CD4-positive, alpha-beta T cell treated with Interleukin-15 for 1 hour (primary cell): ENCODE data around the gene RAD51B.

Experiments
- DNase-seq: peaks from one replicate; pipeline ENCODE4 v3.0.0-alpha.2; 2020

RAD51B gene

GRCh38 chr14:68547305-68548193, 728.0 kb downstream of the RAD51B start:
- no peak for DNase-seq

- DNase-seq: no peak
Observed at GRCh38 chr14:68548194-68549076, 728.9 kb downstream of the RAD51B start.

- no peak for DNase-seq
Observed at GRCh38 chr14:68550338-68550715, 730.7 kb downstream of the RAD51B start.

- no peak for DNase-seq
Observed at GRCh38 chr14:68551045-68551683, 731.6 kb downstream of the RAD51B start.

GRCh38 chr14:68552075-68552474, 732.5 kb downstream of the RAD51B start:
- DNase-seq: no peak

- no peak for DNase-seq
Observed at GRCh38 chr14:68552602-68553001, 733.0 kb downstream of the RAD51B start.

GRCh38 chr14:68553311-68553710, 733.7 kb downstream of the RAD51B start:
- DNase-seq: no peak

GRCh38 chr14:68554231-68554630, 734.7 kb downstream of the RAD51B start:
- no peak for DNase-seq

- no peak for DNase-seq
Observed at GRCh38 chr14:68556253-68556652, 736.7 kb downstream of the RAD51B start.

- no peak for DNase-seq
Observed at GRCh38 chr14:68557648-68558047, 738.1 kb downstream of the RAD51B start.

- DNase-seq: no peak
Observed at GRCh38 chr14:68558096-68558495, 738.5 kb downstream of the RAD51B start.

GRCh38 chr14:68559949-68560348, 740.4 kb downstream of the RAD51B start:
- DNase-seq: no peak

- DNase-seq: no peak
Observed at GRCh38 chr14:68561531-68562007, 742.0 kb downstream of the RAD51B start.

GRCh38 chr14:68562911-68563250, 743.3 kb downstream of the RAD51B start:
- DNase-seq: no peak

- no peak for DNase-seq
Observed at GRCh38 chr14:68563251-68564131, 743.9 kb downstream of the RAD51B start.

GRCh38 chr14:68564191-68564825, 744.7 kb downstream of the RAD51B start:
- DNase-seq: no peak

- DNase-seq: no peak
Observed at GRCh38 chr14:68564826-68565759, 745.5 kb downstream of the RAD51B start.

GRCh38 chr14:68566075-68566474, 746.5 kb downstream of the RAD51B start:
- no peak for DNase-seq

- DNase-seq: no peak
Observed at GRCh38 chr14:68568907-68569897, 749.6 kb downstream of the RAD51B start.
